Measurements from ENCODE around the gene SLC9A6.

DNA sequence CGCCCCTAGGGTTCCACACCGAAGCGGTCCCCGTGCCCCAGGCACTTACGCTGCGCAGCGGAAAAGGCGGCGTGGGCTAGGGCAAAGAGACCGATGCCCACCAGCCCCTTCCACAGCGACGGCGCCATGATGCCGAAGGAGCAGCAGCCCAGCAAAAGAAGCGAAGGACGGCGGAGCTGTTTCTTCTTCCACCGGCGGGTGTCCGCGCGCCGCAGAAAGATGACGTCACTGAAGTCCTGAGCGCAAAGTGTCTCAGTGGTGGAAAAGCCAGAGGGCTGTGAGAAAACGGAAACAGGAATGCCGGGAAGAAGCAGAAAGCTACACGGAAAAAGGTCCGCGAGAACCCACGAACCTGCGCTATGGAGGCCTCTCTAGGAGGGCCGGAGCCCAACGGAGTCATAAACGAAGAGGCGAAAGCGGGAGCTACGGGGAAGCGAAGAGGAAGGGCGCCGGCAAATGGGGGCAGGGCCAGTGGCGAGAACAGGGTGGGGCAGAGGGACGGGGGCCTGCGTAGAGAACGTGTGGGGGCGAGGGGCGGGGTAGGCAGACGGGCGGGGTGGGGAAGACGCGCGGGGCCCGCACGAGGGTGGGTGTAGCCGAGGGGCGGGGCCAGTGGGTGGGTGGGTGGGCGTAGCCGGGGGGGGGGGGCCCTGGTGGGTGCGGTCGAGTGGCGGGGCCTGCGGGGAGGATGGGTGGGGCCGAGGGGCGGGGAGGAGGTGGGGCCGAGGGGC, 11.5 kb upstream of the SLC9A6 start, which contains the start of gene MMGT1:
- TF ChIP-seq, protein P1, sequence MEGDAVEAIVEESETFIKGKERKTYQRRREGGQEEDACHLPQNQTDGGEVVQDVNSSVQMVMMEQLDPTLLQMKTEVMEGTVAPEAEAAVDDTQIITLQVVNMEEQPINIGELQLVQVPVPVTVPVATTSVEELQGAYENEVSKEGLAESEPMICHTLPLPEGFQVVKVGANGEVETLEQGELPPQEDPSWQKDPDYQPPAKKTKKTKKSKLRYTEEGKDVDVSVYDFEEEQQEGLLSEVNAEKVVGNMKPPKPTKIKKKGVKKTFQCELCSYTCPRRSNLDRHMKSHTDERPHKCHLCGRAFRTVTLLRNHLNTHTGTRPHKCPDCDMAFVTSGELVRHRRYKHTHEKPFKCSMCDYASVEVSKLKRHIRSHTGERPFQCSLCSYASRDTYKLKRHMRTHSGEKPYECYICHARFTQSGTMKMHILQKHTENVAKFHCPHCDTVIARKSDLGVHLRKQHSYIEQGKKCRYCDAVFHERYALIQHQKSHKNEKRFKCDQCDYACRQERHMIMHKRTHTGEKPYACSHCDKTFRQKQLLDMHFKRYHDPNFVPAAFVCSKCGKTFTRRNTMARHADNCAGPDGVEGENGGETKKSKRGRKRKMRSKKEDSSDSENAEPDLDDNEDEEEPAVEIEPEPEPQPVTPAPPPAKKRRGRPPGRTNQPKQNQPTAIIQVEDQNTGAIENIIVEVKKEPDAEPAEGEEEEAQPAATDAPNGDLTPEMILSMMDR (conservative IDR thresholded peaks at IDR 0.05 in 1 of 2, IDR thresholded peaks at IDR 0.05 in 1 of 2; ENCODE audit: low read depth in 1 of 2, low read length in 2 of 2) = no peak
- no peak for TF ChIP-seq EZH2 (IDR thresholded peaks at IDR 0.05; ENCODE audit: low read length, missing control alignments)

Data from fibroblast of lung (primary cell).